T-cell (primary cell): ENCODE measurements around the gene WFIKKN2. TPM values are rescaled to one million over a fixed set of nuclear protein-coding genes. Genes with fewer than 3 reads are reported as not detected.
A peak's percentile ranks its signal among the peaks of the same experiment; 100 is the strongest.

ENCODE experiments used
- ATAC-seq, 4 experiments: fragments of 200-7000 bp in 3 of 4; fragments of 150-1000 bp in 1 of 4; cut with Tn5 transposase; replicated peaks in 1 of 4; 1 replicate in 3 of 4; 2 replicates in 1 of 4; pipeline ENCODE4 v1.10.0; 2021; ENCODE audit warnings: moderate library complexity in 3 of 4, mild to moderate bottlenecking in 2 of 4, moderate number of reproducible peaks in 1 of 4
- CTCF ChIA-PET, 2 donors: fragments of 300-600 bp; sonication (Branson Sonifier 250); formaldehyde crosslinking; loops; one replicate each; lab custom pipeline; 2022; ENCODE audit warnings: antibody characterized with exemption in 2 of 2; lab: Charles Lee
- POLR2A ChIA-PET, 2 donors: fragments of 300-600 bp; sonication (Branson Sonifier 250); formaldehyde crosslinking; loops; one replicate each; lab custom pipeline; 2022; ENCODE audit warnings: antibody characterized with exemption in 2 of 2; lab: Charles Lee
- DNase-seq, 35 experiments: peaks; one replicate each; pipeline versions ENCODE4 v3.0.0 to v3.0.0-alpha.2; 2013 to 2023
- H3K27ac ChIP-seq: one replicate; pipeline ENCODE4 v1.5.1; 2013; ENCODE audit warnings: low read length
- H3K27me3 ChIP-seq, 2 experiments: replicated peaks in 1 of 2; 1 replicate in 1 of 2; 2 replicates in 1 of 2; pipeline versions ENCODE4 v1.6.1 to v1.7.0; 2013; ENCODE audit warnings: low read length in 1 of 2, mixed read lengths in 1 of 2; ENCODE audit not compliant: control insufficient read depth in 2 of 2, insufficient read depth in 2 of 2; ENCODE audit errors: extremely low read depth in 1 of 2
- H3K36me3 ChIP-seq, 2 donors: 1 replicate in 1 of 2; 2 replicates in 1 of 2; pipeline versions ENCODE4 v1.6.1 to v1.7.0; 2013; ENCODE audit warnings: low read length in 1 of 2; ENCODE audit not compliant: control insufficient read depth in 2 of 2, insufficient read depth in 1 of 2; ENCODE audit errors: extremely low read depth in 1 of 2
- H3K4me1 ChIP-seq, 2 experiments: 1 replicate in 1 of 2; 2 replicates in 1 of 2; pipeline versions ENCODE4 v1.6.1 to v1.7.0; 2013; ENCODE audit warnings: low read length in 2 of 2, mixed read lengths in 1 of 2; ENCODE audit not compliant: insufficient read depth in 2 of 2, control insufficient read depth in 1 of 2; ENCODE audit errors: extremely low read depth in 1 of 2
- H3K4me3 ChIP-seq, 2 donors: 1 replicate in 1 of 2; 2 replicates in 1 of 2; pipeline versions ENCODE4 v1.5.1 to v1.7.0; 2013; ENCODE audit warnings: mild to moderate bottlenecking in 2 of 2, low read length in 1 of 2, moderate library complexity in 1 of 2; ENCODE audit not compliant: control insufficient read depth in 1 of 2; ENCODE audit errors: extremely low read depth in 1 of 2
- H3K9me3 ChIP-seq: 2 replicates; pipeline ENCODE4 v1.7.0; 2013
- H3K27ac Mint-ChIP-seq, 2 donors: one replicate each; pipeline ENCODE4 v1.8.0; 2020 to 2021; ENCODE audit warnings: mild to moderate bottlenecking in 2 of 2, mixed read lengths in 2 of 2
- H3K27me3 Mint-ChIP-seq, 2 donors: one replicate each; pipeline ENCODE4 v1.8.0; 2021 to 2022; ENCODE audit warnings: mixed read lengths in 2 of 2
- H3K36me3 Mint-ChIP-seq: one replicate; pipeline ENCODE4 v1.8.0; 2021; ENCODE audit warnings: mixed read lengths
- H3K4me1 Mint-ChIP-seq, 3 donors: one replicate each; pipeline ENCODE4 v1.8.0; 2020 to 2022; ENCODE audit warnings: mixed read lengths in 3 of 3, mild to moderate bottlenecking in 1 of 3
- H3K4me3 Mint-ChIP-seq, 3 donors: one replicate each; pipeline ENCODE4 v1.8.0; 2020 to 2022; ENCODE audit warnings: mild to moderate bottlenecking in 3 of 3, mixed read lengths in 3 of 3, moderate library complexity in 3 of 3
- H3K9me3 Mint-ChIP-seq, 3 donors: one replicate each; pipeline ENCODE4 v1.8.0; 2020 to 2022; ENCODE audit warnings: mixed read lengths in 3 of 3
- WGBS: methylation state at CpG from one replicate; pipeline ENCODE4 v1.1.5; 2013; ENCODE audit warnings: missing lambda C conversion rate; ENCODE audit not compliant: insufficient coverage; 5-methylcytosine and 5-hydroxymethylcytosine counted together
- total RNA-seq, 35 experiments: library from RNA in 6 of 35; stranded (reverse) in 6 of 35; fragments of 120-200 nt in 1 of 35; gene quantifications; one replicate each; pipeline versions ENCODE4 v1.2.1 to v1.2.4 and lab custom pipeline; 2013 to 2026

Gene WFIKKN2
- total RNA-seq, 5 donors from 2014 or later (not counting 1 experiment from before 2014, with no cell fraction given) = not detected

DNA sequence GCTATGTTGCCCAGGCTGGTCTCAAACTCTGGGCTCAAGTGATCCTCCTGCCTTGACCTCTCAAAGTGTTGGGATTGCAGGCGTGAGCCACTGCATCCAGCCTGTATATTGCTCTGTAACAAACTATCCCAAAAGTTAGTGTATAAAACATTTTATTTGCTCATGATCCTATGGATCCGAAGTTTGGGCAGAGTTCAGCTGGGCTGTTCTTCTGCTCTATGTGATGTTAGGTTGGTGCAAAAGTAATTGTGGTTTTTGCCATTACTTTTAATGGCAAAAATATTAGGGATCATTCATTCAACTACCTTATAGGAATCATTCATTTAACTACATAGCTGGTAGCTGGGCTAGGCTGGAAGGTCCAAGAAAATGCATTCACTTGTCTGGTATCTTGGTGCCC lies 12.8 kb upstream of the WFIKKN2 start:
- no peak for ATAC-seq
- Histone ChIP-seq H3K4me1 (no peaks in the 10 kb centered on the region), H3K9me3 (no peaks in the 10 kb centered on the region), H3K36me3 (no peaks in the 10 kb centered on the region), H3K27me3 (peaks cover 0 to 5% of the 10 kb centered on the region in 2 experiments), H3K4me3 (no peak overlapping the region), H3K27ac (no peak overlapping the region)
- Mint-ChIP-seq H3K27ac (no peak overlapping the region), H3K4me3 (no peak overlapping the region), H3K4me1 (peaks cover 0 to 2% (median under 1%) of the 10 kb centered on the region in 3 donors), H3K36me3 (no peaks in the 10 kb centered on the region), H3K27me3 (peaks cover 5 to 11% of the 10 kb centered on the region in 2 donors), H3K9me3 (peaks cover 0 to 6% (median 0%) of the 10 kb centered on the region in 3 donors)
- CTCF ChIA-PET = no interaction called here
- POLR2A ChIA-PET = no interaction called here
- WGBS = no CpG with 5 or more reads among the region's 2 CpGs
- no peak for DNase-seq

DNA sequence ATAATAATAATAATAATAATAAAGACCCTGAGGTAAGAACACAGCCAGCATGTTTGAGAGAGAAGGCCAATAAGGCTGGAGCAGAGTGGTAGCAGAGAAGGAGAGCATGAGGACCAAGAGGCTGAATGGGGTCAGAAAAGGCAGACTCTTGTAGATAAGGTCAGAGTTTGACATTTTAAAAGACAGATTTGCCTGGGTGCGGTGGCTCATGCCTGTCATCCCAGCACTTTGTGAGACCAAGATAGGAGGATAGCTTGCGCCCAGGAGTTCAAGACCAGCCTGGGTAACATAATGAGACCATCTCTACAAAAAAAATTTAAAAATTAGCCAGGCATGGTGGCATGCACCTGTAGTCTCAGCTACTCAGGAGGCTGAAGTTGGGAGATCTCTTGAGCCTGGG lies 11.0 kb upstream of the WFIKKN2 start:
- Mint-ChIP-seq H3K4me1 (no peaks in the 10 kb centered on the region), H3K36me3 (no peaks in the 10 kb centered on the region), H3K4me3 (no peak overlapping the region), H3K27me3 (peaks cover 10% of the 10 kb centered on the region in 2 donors), H3K9me3 (peaks cover 0 to 6% (median 0%) of the 10 kb centered on the region in 3 donors), H3K27ac (no peak overlapping the region)
- Histone ChIP-seq H3K9me3 (no peaks in the 10 kb centered on the region), H3K27me3 (peaks cover 0 to 4% of the 10 kb centered on the region in 2 experiments), H3K4me3 (no peak overlapping the region), H3K4me1 (no peaks in the 10 kb centered on the region), H3K27ac (no peak overlapping the region), H3K36me3 (no peaks in the 10 kb centered on the region)
- ChIA-PET CTCF (no interaction called here), POLR2A (no interaction called here)
- ATAC-seq (no peak), DNase-seq (no peak)
- WGBS = no CpG with 5 or more reads among the region's 2 CpGs

DNA sequence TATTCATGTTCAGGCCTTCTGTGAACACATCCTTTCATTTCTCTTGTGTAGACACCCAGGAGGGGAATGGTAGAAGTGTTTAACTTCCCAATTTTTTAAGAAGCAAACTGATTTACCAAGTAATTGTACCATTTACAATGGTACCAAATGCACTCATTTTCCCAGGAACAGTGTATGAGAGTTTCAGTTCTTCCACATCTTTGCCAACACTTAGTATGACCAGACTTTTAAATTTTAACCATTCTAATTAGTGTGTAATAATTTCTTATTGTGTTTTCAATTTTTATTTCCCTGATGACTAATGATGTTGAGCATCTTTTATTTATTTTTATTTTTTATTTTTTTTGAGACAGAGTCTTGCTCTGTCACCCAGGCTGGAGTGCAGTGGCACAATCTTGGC lies 10.2 kb upstream of the WFIKKN2 start:
- ChIA-PET CTCF (no interaction called here), POLR2A (no interaction called here)
- ATAC-seq = no peak
- Histone ChIP-seq H3K27ac (no peak overlapping the region), H3K36me3 (no peaks in the 10 kb centered on the region), H3K4me3 (no peak overlapping the region), H3K4me1 (no peaks in the 10 kb centered on the region), H3K27me3 (peaks cover 0 to 5% of the 10 kb centered on the region in 2 experiments), H3K9me3 (no peaks in the 10 kb centered on the region)
- peaks cover 11% of the 10 kb centered on the region in 2 donors for H3K27me3 Mint-ChIP-seq
- H3K4me3 Mint-ChIP-seq = no peak overlapping the region
- H3K9me3 Mint-ChIP-seq = peaks cover 0 to 6% (median 0%) of the 10 kb centered on the region in 3 donors
- no peak for DNase-seq
- no peak overlapping the region for H3K27ac Mint-ChIP-seq
- H3K4me1 Mint-ChIP-seq = no peaks in the 10 kb centered on the region
- H3K36me3 Mint-ChIP-seq = no peaks in the 10 kb centered on the region

DNA sequence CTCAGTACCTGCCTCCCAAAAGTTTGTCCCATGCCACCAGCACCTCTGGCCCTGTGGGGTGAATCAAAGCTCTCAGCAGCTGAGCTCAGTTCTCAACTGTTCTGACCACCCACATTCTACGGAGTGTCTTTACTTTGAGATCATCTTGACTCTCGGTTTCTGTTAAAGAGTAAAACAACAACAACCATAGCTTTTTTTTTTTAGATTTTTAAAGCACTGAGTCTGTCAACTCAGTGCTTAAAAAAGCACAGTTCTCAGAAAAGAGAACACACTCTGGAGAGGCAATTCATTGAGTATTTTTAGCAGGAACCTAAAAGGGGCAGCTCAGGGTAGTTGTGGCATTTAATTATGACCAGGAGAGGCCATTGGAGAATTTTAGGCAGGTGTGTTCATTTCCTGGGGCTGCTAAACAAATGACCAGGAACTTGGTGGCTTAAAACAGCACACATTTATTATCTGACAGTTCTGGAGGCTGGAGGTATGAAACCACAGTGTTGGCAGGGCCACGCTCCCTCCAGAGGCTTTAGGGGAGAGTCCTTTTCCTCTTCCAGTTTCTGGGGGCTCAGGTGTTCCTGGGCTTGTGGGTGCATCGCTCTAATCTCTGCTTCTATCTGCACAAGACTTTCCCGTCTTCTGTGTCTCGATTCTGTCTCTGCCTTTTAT lies 6.7 kb upstream of the WFIKKN2 start:
- Histone ChIP-seq H3K27ac (no peak overlapping the region), H3K9me3 (no peaks in the 10 kb centered on the region), H3K4me1 (no peaks in the 10 kb centered on the region), H3K4me3 (no peak overlapping the region), H3K27me3 (peaks cover 0 to 38% of the 10 kb centered on the region in 2 experiments), H3K36me3 (no peaks in the 10 kb centered on the region)
- WGBS = 87% methylated on average over 4 of the region's 6 CpGs
- CTCF ChIA-PET = interaction anchor here in 1 of 2 donors (0.6 kb wide), 1 partner anchor 18 kb away, joined by 3 read pairs; no protein-coding TSS in a partner anchor
- DNase-seq (no peak), ATAC-seq (no peak)
- Mint-ChIP-seq H3K9me3 (peaks cover 0 to 2% (median 0%) of the 10 kb centered on the region in 3 donors), H3K4me1 (no peaks in the 10 kb centered on the region), H3K27ac (no peak overlapping the region), H3K27me3 (peaks cover 13 to 15% of the 10 kb centered on the region in 2 donors), H3K36me3 (no peaks in the 10 kb centered on the region), H3K4me3 (no peak overlapping the region)
- POLR2A ChIA-PET = interaction anchor here in 1 of 2 donors (0.6 kb wide), 1 partner anchor 126 kb away, joined by 5 read pairs; no protein-coding TSS in a partner anchor

DNA sequence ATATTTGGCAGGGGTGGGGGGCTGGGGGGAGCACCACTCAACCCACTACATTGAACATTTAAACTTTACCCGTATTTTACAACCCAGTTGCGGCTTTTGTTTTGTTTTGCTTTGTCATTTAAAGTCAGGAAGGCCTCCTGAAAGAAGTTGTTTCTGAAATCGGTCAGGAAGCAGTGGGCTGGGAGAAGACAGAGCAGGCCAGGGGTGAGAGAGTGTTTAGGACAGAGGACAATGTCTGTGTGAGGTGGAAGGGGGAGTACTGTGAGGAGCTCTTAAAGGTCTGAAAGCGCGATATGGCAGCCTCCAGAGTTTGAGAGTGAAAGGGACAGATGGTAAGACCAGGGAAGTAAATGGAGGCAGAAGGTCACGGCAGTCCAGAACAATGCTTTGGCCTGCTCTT lies 6.1 kb upstream of the WFIKKN2 start:
- Histone ChIP-seq H3K9me3 (no peaks in the 10 kb centered on the region), H3K27ac (no peak overlapping the region), H3K4me3 (no peak overlapping the region), H3K4me1 (no peaks in the 10 kb centered on the region), H3K36me3 (no peaks in the 10 kb centered on the region), H3K27me3 (peaks cover 0 to 45% of the 10 kb centered on the region in 2 experiments)
- no peak for DNase-seq
- CTCF ChIA-PET = no interaction called here
- Mint-ChIP-seq H3K4me1 (no peaks in the 10 kb centered on the region), H3K4me3 (no peak overlapping the region), H3K27ac (peak overlapping the region in 1 of 2 donors; percentile 37), H3K27me3 (peaks cover 12 to 18% of the 10 kb centered on the region in 2 donors), H3K36me3 (no peaks in the 10 kb centered on the region), H3K9me3 (no peaks in the 10 kb centered on the region)
- POLR2A ChIA-PET = interaction anchor here in 1 of 2 donors (0.6 kb wide), 1 partner anchor 73 kb away, joined by 6 read pairs; no protein-coding TSS in a partner anchor
- 68% methylated on average over 5 of the region's 6 CpGs for WGBS
- ATAC-seq = no peak

DNA sequence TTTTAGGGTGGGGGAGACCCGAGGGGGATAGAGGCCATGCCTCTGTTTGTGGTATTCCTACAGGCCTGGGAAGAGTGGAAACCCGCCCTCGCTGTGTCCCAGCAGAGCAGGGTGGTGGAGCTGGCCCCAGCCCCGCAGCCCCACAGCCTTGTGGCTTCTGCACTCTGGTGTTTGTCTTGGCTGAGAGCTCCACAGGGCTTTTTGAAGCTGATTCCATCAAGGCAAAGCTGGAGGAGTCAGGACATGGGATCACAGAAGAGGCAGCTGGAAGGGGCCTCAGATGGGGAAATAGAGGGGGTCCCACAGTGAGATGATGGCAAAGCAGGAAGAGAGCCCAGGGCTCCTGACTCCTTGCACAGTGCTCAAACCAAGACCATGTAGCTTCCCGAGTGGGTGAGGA lies 5.0 kb upstream of the WFIKKN2 start:
- Histone ChIP-seq H3K27me3 (peaks cover 0 to 55% of the 10 kb centered on the region in 2 experiments), H3K4me1 (no peaks in the 10 kb centered on the region), H3K36me3 (no peaks in the 10 kb centered on the region), H3K27ac (no peak overlapping the region), H3K9me3 (no peaks in the 10 kb centered on the region), H3K4me3 (no peak overlapping the region)
- no peaks in the 10 kb centered on the region for H3K36me3 Mint-ChIP-seq
- DNase-seq = no peak
- H3K9me3 Mint-ChIP-seq = no peaks in the 10 kb centered on the region
- WGBS = 88% methylated on average over 3 of the region's 5 CpGs
- ChIA-PET POLR2A (interaction anchor here in 1 of 2 donors (0.6 kb wide), 1 partner anchor 118 kb away, joined by 4 read pairs; no protein-coding TSS in a partner anchor), CTCF (interaction anchor here in 1 of 2 donors (0.6 kb wide), 1 partner anchor 537 kb away, joined by 5 read pairs; no protein-coding TSS in a partner anchor)
- ATAC-seq = no peak
- H3K4me3 Mint-ChIP-seq = no peak overlapping the region
- H3K27ac Mint-ChIP-seq = no peak overlapping the region
- H3K27me3 Mint-ChIP-seq = peaks cover 18 to 24% of the 10 kb centered on the region in 2 donors
- H3K4me1 Mint-ChIP-seq = peaks cover 0 to under 1% (median 0%) of the 10 kb centered on the region in 3 donors
